Smooth muscle cell (in vitro differentiated cells): ENCODE measurements around the gene AFMID. TPM values are rescaled to one million over a fixed set of nuclear protein-coding genes. Genes with fewer than 3 reads are reported as not detected.
"Not testable (repeated sequence)": the region's sequence is repeated elsewhere in the genome, so short reads cannot be mapped to it uniquely, and the experiment has no call there.

ENCODE experiments used
- DNase-seq: peaks from one replicate; lab custom pipeline; 2025; ENCODE audit not compliant: unreplicated experiment; lab: John Stamatoyannopoulos, UW
- H2AFZ ChIP-seq: fragments of 200-600 bp; sonication (generic); 2 replicates; pipeline ENCODE4 v1.6.0; 2016; ENCODE audit warnings: antibody characterized with exemption, low read depth, mild to moderate bottlenecking
- H3F3A ChIP-seq: fragments of 200-600 bp; sonication (generic); 2 replicates; pipeline ENCODE4 v1.6.0; 2017; ENCODE audit warnings: antibody characterized with exemption, low read depth
- H3K27ac ChIP-seq: fragments of 200-600 bp; sonication (generic); 2 replicates; pipeline ENCODE4 v1.5.1; 2016; ENCODE audit warnings: low read depth, mild to moderate bottlenecking
- H3K27me3 ChIP-seq: fragments of 200-600 bp; sonication (generic); 2 replicates; pipeline ENCODE4 v1.6.1; 2016; ENCODE audit warnings: low read depth, mild to moderate bottlenecking
- H3K36me3 ChIP-seq: fragments of 200-600 bp; sonication (generic); 2 replicates; pipeline ENCODE4 v1.5.1; 2016; ENCODE audit warnings: low read depth
- H3K4me1 ChIP-seq: fragments of 200-600 bp; sonication (generic); 2 replicates; pipeline ENCODE4 v1.5.1; 2016; ENCODE audit warnings: low read depth
- H3K4me2 ChIP-seq: fragments of 200-600 bp; sonication (generic); 2 replicates; pipeline ENCODE4 v1.6.0; 2016; ENCODE audit warnings: mild to moderate bottlenecking
- H3K4me3 ChIP-seq: fragments of 200-600 bp; sonication (generic); 2 replicates; pipeline ENCODE4 v1.5.1; 2016; ENCODE audit warnings: mild to moderate bottlenecking
- H3K79me2 ChIP-seq: fragments of 200-600 bp; sonication (generic); 2 replicates; pipeline ENCODE4 v1.6.0; 2016; ENCODE audit warnings: low read depth, mild to moderate bottlenecking
- H3K9ac ChIP-seq: fragments of 200-600 bp; sonication (generic); 2 replicates; pipeline ENCODE4 v1.6.0; 2016; ENCODE audit warnings: low read depth
- H3K9me3 ChIP-seq: fragments of 200-600 bp; sonication (generic); replicated peaks from 2 replicates; pipeline ENCODE4 v1.5.1; 2016; ENCODE audit warnings: low read depth
- H4K20me1 ChIP-seq: fragments of 200-600 bp; sonication (generic); 2 replicates; pipeline ENCODE4 v1.6.0; 2016; ENCODE audit warnings: low read depth
- WGBS: methylation state at CpG from one replicate; pipeline ENCODE4 v1.1.7; 2016; ENCODE audit warnings: low lambda C conversion rate; 5-methylcytosine and 5-hydroxymethylcytosine counted together
- polyA plus RNA-seq: library from polyadenylated mRNA; unstranded; fragments of >200 nt; fragmentation: Nextera tagmentation; extraction: Ambion mirVana; gene quantifications from 2 replicates; pipeline ENCODE4 v1.2.1, GENCODE V29; 2016
- total RNA-seq: library from RNA; depleted of rRNA; stranded (reverse); fragments of >200 nt; gene quantifications from 2 replicates; pipeline ENCODE4 v1.2.3, GENCODE V29; 2014
- TF ChIP-seq, protein P1 (sequence below): fragments of 200-600 bp; sonication (generic); IDR thresholded peaks from 2 replicates; pipeline ENCODE4 v1.5.1; 2017; ENCODE audit warnings: borderline replicate concordance, mild to moderate bottlenecking, antibody characterized with exemption; ENCODE audit not compliant: insufficient read depth, poor library complexity, severe bottlenecking

AFMID gene
- total RNA-seq, result 63.7 and 64.9 TPM in 2 replicates
- 10.0 and 23.0 TPM in 2 replicates for polyA plus RNA-seq

DNA sequence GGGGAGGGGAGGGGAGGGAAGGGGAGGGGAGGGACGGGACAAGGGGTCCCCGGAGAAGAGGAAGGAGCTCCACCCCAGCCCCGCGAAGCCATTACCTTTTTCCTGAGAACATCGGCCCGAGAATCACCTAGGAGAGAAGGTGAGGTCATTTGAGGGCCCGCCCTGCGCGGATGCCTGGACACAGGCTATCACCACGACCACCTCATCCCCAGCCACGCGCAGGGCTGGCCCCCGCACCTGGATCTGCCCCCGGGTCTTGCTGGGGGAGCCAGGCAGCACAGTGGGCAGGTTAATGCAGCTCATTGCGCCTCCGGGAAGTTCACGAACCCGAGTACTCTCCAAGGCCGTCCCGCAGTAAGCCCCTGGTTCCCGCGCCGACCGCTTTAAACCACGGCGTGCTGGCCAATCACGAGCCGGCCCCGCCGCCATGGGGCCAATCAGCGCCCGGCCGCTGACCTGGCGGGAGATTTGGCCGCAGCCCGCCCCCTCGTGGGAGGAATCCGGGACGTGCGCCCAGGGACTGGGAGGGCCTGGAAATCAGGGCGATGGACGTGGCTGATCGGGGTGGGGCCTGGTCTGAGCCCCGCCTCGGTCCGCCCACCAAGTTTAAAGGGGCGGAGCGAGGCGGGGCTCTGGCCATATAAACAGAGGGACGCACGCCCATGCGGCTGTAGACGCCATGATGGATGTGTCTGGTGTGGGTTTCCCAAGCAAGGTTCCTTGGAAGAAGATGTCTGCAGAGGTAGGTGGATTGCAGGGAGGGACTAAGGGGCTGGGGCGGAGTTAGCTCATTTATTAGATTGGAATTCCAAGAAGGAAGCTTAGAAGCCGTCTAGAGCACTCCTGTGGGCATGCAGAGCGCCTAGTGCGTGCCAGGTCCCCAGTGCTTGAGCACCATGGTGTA lies at the start of gene AFMID, which contains the start of gene TK1:
Gene AFMID, plus strand, starts transcription at position 671 of the 904 bp plus-strand sequence. Its CDS starts 9 bp downstream, at position 680.
Gene TK1, minus strand, starts transcription at position 361 of the 904 bp plus-strand sequence. Its CDS starts 58 bp downstream, at position 303.
- Histone ChIP-seq H3K4me1 (peaks cover 16% of the 10 kb centered on the region), H3K4me3 (peak within 1 kb of the TSS; percentile 83), H3K36me3 (no peaks in the 10 kb centered on the region), H3K79me2 (peaks cover 9% of the 10 kb centered on the region), H3K27me3 (no peaks in the 10 kb centered on the region), H3K4me2 (peak within 1 kb of the TSS; percentile 96), H2AFZ (peak within 1 kb of the TSS; percentile 92), H3K9me3 (no peaks in the 10 kb centered on the region), H3K27ac (no peak within 1 kb of the TSS), H3K9ac (peak within 1 kb of the TSS; percentile 65), H4K20me1 (no peaks in the 10 kb centered on the region), H3F3A (no peaks in the 10 kb centered on the region)
- 5% methylated on average over 48 of the region's 57 CpGs for WGBS
- peak; percentile 97 for DNase-seq
- TF ChIP-seq, protein P1, sequence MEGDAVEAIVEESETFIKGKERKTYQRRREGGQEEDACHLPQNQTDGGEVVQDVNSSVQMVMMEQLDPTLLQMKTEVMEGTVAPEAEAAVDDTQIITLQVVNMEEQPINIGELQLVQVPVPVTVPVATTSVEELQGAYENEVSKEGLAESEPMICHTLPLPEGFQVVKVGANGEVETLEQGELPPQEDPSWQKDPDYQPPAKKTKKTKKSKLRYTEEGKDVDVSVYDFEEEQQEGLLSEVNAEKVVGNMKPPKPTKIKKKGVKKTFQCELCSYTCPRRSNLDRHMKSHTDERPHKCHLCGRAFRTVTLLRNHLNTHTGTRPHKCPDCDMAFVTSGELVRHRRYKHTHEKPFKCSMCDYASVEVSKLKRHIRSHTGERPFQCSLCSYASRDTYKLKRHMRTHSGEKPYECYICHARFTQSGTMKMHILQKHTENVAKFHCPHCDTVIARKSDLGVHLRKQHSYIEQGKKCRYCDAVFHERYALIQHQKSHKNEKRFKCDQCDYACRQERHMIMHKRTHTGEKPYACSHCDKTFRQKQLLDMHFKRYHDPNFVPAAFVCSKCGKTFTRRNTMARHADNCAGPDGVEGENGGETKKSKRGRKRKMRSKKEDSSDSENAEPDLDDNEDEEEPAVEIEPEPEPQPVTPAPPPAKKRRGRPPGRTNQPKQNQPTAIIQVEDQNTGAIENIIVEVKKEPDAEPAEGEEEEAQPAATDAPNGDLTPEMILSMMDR, result peak; percentile 91

DNA sequence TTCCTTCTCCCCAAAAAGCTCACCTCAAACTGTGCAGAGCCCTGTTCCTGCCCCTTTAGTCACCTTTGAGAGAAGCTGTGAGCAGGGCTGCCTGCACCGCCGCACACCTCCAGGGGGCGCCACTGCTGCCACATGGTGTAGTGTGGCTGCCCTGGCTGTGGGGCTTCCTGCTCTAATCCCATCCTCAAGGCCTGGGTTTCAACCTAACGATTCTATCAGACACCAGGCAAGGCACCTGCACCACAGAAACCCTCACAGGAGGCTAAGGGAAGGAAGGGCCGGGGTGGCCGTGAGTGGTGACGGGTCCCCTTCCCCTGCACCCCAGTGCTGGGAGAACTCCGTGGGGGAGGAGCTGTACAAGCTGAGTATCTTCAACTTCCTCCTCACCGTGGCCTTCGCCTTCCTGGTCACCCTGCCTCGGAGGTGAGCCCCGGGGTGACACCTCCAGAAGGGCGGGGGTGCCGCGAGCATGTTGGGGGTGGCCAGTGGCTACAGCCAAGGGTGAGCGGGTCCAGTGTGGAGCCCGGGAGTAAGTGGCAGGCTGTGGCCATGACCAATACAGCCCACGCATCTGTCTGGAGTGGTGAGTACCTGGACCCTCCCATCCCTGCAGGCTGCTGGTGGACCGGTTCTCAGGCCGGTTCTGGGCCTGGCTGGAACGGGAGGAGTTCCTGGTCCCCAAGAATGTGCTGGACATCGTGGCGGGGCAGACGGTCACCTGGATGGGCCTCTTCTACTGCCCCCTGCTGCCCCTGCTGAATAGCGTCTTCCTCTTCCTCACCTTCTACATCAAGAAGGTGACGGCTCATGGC lies 49.6 kb upstream of the AFMID start:
- no peaks in the 10 kb centered on the region for H3F3A ChIP-seq
- H4K20me1 ChIP-seq, result no peaks in the 10 kb centered on the region
- H3K4me2 ChIP-seq, result no peak overlapping the region
- no peak overlapping the region for H3K4me3 ChIP-seq
- H3K9me3 ChIP-seq, result no peaks in the 10 kb centered on the region
- no peaks in the 10 kb centered on the region for H3K4me1 ChIP-seq
- DNase-seq, result no peak
- TF ChIP-seq, protein P1, result peak; percentile 43
- 75% methylated on average over 26 of the region's 26 CpGs for WGBS
- H3K27ac ChIP-seq, result no peak overlapping the region
- no peaks in the 10 kb centered on the region for H3K36me3 ChIP-seq
- H3K27me3 ChIP-seq, result no peaks in the 10 kb centered on the region
- no peak overlapping the region for H3K9ac ChIP-seq
- H2AFZ ChIP-seq, result no peak overlapping the region
- H3K79me2 ChIP-seq, result no peaks in the 10 kb centered on the region

DNA sequence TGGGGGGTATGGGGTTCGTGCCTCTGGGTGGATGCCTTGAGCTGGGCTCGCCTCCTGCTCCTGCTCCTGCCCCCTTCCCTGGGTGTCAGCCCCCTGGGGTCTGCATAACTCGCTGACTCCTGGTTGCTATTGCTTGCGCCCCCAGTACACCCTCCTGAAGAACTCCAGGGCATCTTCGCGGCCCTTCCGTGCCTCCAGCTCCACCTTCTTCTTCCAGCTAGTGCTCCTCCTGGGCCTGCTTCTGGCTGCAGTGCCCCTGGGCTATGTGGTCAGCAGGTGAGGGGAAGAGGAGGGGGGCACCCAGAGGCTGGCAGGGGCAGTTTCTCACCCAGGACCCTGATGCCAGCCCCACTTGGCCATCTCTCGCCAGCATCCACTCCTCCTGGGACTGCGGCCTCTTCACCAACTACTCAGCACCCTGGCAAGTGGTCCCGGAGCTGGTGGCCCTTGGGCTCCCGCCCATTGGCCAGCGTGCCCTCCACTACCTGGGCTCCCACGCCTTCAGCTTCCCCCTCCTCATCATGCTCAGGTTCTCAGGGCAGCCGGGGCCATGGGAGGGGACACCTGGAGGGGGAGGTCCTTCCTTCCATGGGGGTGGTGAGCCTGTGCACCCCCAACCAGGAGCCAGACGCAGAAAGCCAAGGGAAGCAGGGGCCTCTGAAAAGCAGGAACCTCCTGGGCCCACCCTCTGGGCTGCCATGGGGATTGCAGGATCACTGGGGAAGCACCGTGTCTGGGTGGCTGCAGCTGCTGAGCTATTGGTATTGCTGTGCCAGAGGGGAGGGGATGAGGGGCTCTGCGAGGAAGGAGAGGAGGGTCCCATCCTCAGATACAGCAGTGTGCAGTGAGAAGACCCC lies 48.7 kb upstream of the AFMID start:
- H3K4me3 ChIP-seq, result no peak overlapping the region
- H3K9me3 ChIP-seq, result no peaks in the 10 kb centered on the region
- H3K9ac ChIP-seq, result no peak overlapping the region
- no peak overlapping the region for H3K27ac ChIP-seq
- TF ChIP-seq, protein P1, result no peak
- H3K4me2 ChIP-seq, result no peak overlapping the region
- no peaks in the 10 kb centered on the region for H3K27me3 ChIP-seq
- H3F3A ChIP-seq, result no peaks in the 10 kb centered on the region
- H3K36me3 ChIP-seq, result no peaks in the 10 kb centered on the region
- no peak overlapping the region for H2AFZ ChIP-seq
- DNase-seq, result no peak
- WGBS, result 84% methylated on average over 17 of the region's 17 CpGs
- no peaks in the 10 kb centered on the region for H3K4me1 ChIP-seq
- H3K79me2 ChIP-seq, result no peaks in the 10 kb centered on the region
- H4K20me1 ChIP-seq, result no peaks in the 10 kb centered on the region

DNA sequence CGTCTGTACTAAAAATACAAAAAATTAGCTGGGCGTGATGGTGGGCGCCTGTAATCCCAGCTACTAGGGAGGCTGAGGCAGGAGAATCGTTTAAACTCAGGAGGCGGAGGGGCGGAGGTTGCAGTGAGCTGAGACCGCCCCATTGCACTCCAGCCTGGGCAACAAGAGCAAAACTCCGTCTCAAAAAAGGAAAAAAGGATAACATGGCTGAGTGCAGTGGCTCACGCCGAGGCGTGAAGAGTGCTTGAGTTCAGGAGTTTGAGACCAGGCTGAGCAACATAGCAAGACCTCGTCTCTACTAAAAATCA lies 47.3 kb upstream of the AFMID start:
- not testable (repeated sequence) for H3K9ac ChIP-seq, H3K9me3 ChIP-seq, H3K79me2 ChIP-seq, H2AFZ ChIP-seq, H3K27me3 ChIP-seq, H3F3A ChIP-seq, H3K27ac ChIP-seq, H3K4me2 ChIP-seq, H4K20me1 ChIP-seq, H3K36me3 ChIP-seq, DNase-seq, H3K4me3 ChIP-seq, H3K4me1 ChIP-seq
- WGBS, result 90% methylated on average over 12 of the region's 12 CpGs
